A673 (cell line): ENCODE measurements around the gene IL33.

Source experiments
- EZH2 ChIP-seq: fragments of 200-600 bp; sonication (generic); IDR thresholded peaks from 2 replicates; pipeline ENCODE4 v1.6.1; 2017; ENCODE audit warnings: borderline replicate concordance, low read depth, mild to moderate bottlenecking, mixed read lengths, antibody characterized with exemption, low read length; ENCODE audit not compliant: poor library complexity, severe bottlenecking
- TF ChIP-seq, protein P1 (sequence below): fragments of 300-800, 200-600 bp; sonication (generic); conservative IDR thresholded peaks from 2 replicates; pipeline ENCODE4 v1.5.1; 2017; ENCODE audit warnings: low read depth, mild to moderate bottlenecking, antibody characterized with exemption, low read length, moderate library complexity, mixed read lengths

DNA sequence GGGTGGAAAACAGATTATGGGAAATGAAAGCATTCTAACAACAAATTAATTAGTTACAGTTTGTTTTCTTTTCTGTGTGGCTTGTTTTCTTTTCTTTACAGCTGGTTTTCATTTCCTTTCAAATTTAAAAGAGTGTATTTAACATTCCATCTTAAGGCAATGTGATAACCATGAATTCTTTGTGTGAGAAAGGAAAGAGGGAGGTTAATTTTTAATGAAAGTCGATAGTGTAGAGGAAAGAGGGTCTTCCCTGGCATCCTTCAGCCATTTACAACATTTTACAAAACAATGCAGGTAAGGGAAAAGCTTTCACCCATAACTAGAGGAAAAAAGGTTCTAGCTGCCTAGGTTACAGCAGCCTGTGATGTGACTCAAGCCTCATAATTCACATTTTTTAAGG, 43.9 kb upstream of the IL33 start:
- TF ChIP-seq, protein P1, sequence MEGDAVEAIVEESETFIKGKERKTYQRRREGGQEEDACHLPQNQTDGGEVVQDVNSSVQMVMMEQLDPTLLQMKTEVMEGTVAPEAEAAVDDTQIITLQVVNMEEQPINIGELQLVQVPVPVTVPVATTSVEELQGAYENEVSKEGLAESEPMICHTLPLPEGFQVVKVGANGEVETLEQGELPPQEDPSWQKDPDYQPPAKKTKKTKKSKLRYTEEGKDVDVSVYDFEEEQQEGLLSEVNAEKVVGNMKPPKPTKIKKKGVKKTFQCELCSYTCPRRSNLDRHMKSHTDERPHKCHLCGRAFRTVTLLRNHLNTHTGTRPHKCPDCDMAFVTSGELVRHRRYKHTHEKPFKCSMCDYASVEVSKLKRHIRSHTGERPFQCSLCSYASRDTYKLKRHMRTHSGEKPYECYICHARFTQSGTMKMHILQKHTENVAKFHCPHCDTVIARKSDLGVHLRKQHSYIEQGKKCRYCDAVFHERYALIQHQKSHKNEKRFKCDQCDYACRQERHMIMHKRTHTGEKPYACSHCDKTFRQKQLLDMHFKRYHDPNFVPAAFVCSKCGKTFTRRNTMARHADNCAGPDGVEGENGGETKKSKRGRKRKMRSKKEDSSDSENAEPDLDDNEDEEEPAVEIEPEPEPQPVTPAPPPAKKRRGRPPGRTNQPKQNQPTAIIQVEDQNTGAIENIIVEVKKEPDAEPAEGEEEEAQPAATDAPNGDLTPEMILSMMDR: no peak
- TF ChIP-seq EZH2: no peak
